HFF-Myc (cell line): ENCODE measurements around the gene PPP1R3G.
A peak's percentile ranks its signal among the peaks of the same experiment; 100 is the strongest.

Source experiments
- DNase-seq: peaks from one replicate; pipeline ENCODE4 v3.0.0-alpha.2; 2011; ENCODE audit warnings: low read depth; ENCODE audit errors: extremely low read depth
- H3K4me3 ChIP-seq: replicated peaks from 2 replicates; pipeline ENCODE4 v1.5.1; 2011; ENCODE audit warnings: low read depth, mild to moderate bottlenecking, control low read depth, low read length
- CTCF ChIP-seq: IDR thresholded peaks from 2 replicates; pipeline ENCODE4 v1.5.1; 2012; ENCODE audit warnings: mild to moderate bottlenecking, low read depth, low read length, control low read depth; ENCODE audit errors: missing control alignments

Gene PPP1R3G

GRCh38 chr6:5081182-5081581 lies 4.0 kb upstream of the PPP1R3G start:
- DNase-seq, result no peak
- no peak overlapping the region for H3K4me3 ChIP-seq
- TF ChIP-seq CTCF, result no peak

- no peak overlapping the region for H3K4me3 ChIP-seq
- TF ChIP-seq CTCF, result no peak
- DNase-seq, result no peak
These were observed 3.2 kb upstream of the PPP1R3G start for GRCh38 chr6:5081955-5082354.

GRCh38 chr6:5082487-5083306 lies 2.4 kb upstream of the PPP1R3G start:
- no peak overlapping the region for H3K4me3 ChIP-seq
- TF ChIP-seq CTCF, result no peak
- no peak for DNase-seq

GRCh38 chr6:5083307-5083583 lies 1.9 kb upstream of the PPP1R3G start:
- H3K4me3 ChIP-seq, result no peak overlapping the region
- DNase-seq, result no peak
- TF ChIP-seq CTCF, result no peak

- TF ChIP-seq CTCF, result no peak
- peak overlapping the region; percentile 46; the same call in 1 of the 2 replicates for H3K4me3 ChIP-seq
These were observed 1.3 kb upstream of the PPP1R3G start for GRCh38 chr6:5083813-5084359.

GRCh38 chr6:5084360-5084780 lies 771 bp upstream of the PPP1R3G start:
- H3K4me3 ChIP-seq, result peak overlapping the region; percentile 46
- DNase-seq, result no peak
- no peak for TF ChIP-seq CTCF

More at GRCh38 chr6:5083813-5084359, 1.3 kb upstream of the PPP1R3G start:
- no peak for DNase-seq
